ENCODE data around the gene TNPO2.

Gene TNPO2

DNA sequence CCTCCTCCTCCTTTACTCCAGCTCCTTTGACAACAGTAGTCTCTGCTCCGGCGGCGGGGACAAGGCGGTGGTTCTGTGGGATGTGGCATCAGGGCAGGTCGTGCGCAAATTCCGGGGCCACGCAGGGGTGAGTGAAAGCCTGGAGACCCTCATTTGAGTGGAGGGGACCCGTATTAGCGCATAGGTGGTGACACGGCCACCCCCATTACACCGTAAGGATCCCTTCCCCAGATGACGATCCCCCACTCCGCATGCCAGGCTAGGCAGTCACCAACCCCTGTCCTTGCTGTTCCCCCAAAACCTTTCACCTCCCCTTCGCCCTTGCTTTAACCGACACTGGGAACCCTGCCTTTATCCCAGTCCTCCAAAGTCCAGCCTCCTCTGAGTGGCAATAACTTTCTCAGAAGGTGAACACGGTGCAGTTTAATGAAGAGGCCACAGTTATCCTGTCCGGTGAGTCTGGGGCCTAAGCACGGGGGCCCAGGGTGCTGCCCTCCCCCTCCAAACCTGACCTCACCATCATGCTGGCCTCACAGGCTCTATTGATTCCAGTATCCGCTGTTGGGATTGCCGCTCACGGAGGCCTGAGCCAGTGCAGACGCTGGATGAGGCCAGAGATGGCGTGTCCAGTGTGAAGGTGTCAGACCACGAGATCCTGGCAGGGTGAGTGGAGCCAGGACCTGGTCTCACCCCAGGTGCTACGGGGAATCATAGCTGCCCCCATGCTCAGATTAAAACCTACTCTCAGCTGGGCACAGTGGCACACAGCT, 53.4 kb downstream of the TNPO2 start:
- Histone ChIP-seq H3K36me3 (ENCODE audit: insufficient read depth, low read length) (peaks cover 17% of the 10 kb centered on the region), H3K27ac (0 out of 2 replicates have a peak overlapping the region, but pooled peaks have one; percentile 99)

DNA sequence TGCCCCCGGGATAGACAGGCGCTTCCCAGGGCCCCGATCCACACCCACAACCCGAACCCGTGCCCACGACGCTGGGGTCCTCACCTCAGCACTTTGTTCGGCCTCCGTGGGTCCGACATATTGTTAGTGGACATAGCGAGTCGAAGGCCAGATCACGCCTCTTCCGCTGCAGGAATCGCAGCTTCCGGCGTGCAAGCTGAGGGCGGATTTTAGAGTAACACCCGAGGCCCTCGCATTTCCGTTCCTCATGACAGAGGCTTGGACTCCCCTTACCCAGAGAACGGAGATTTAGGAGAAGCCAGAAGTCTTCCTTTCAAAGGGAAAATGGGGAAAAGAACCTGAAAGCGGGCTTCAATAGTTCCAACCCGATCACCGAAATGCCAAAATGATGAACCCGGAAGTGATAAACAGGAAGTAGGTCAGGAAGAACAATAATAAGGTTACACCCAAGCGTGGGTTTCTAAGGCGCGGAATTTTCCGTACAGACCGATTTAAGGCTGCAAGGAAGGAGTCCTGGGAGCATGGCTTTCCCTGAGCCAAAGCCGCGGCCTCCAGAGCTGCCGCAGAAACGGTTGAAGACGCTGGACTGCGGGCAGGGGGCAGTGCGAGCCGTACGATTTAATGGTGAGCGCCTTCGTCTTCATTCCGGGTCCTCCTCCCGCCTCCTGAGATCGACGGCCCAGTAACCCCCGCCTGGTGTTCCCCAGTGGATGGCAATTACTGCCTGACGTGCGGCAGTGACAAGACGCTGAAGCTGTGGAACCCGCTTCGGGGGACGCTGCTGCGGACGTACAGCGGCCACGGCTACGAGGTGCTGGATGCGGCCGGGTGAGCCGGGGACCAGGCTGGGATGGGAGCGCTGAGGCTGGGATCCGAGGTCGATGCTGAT, 54.2 kb downstream of the TNPO2 start:
- Histone ChIP-seq H3K36me3 (ENCODE audit: insufficient read depth, low read length) (peaks cover 17% of the 10 kb centered on the region), H3K9me3 (ENCODE audit: low read depth, low read length) (no peaks in the 10 kb centered on the region), H3K9ac (ENCODE audit: insufficient read length) (peak overlapping the region; percentile 96), H3K27ac (peak overlapping the region; percentile 99), H3K4me3 (peak overlapping the region; percentile 94)
- DNase-seq (ENCODE audit: low read depth, low spot score): peak; percentile 66
- peak; percentile 72 for TF ChIP-seq POLR2AphosphoS5 (IDR thresholded peaks at IDR 0.05; ENCODE audit: borderline replicate concordance, low read depth, low read length)
- no peak for TF ChIP-seq EZH2 (IDR thresholded peaks at IDR 0.05)
- peak; percentile 57 for TF ChIP-seq FOXP2 (optimal IDR thresholded peaks at IDR 0.05; ENCODE audit: control extremely low read depth, extremely low read length, insufficient read depth)

More for the DNA sequence above, 53.4 kb downstream of the TNPO2 start:
- TF ChIP-seq FOXP2 (optimal IDR thresholded peaks at IDR 0.05; ENCODE audit: control extremely low read depth, extremely low read length, insufficient read depth) (no peak), POLR2AphosphoS5 (IDR thresholded peaks at IDR 0.05; ENCODE audit: borderline replicate concordance, low read depth, low read length) (0 out of 2 replicates have a peak, but pooled peaks have one; percentile 3), EZH2 (IDR thresholded peaks at IDR 0.05) (no peak)
- H3K4me3 ChIP-seq: peak overlapping the region; percentile 94
- no peaks in the 10 kb centered on the region for H3K9me3 ChIP-seq (ENCODE audit: low read depth, low read length)
- peak overlapping the region; percentile 96 for H3K9ac ChIP-seq (ENCODE audit: insufficient read length)
- no peak for DNase-seq (ENCODE audit: low read depth, low spot score)

DNA sequence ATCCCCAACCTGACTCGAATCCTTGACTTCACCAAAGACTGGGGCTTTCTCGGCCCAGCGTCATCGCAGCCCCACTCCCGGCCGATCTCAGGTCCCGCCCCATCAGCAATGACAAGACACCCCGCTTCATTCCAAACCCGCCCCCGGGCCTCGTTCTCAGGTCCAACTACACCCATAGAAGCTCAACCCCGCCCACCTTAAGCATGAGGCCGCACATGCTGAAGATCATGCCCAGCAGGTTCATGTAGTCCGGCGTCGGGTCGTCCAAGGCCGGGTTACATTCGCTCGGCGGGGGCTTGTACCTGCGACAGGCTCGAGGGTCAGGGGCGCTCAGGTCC, 54.8 kb downstream of the TNPO2 start:
- H3K9me3 ChIP-seq (ENCODE audit: low read depth, low read length): no peaks in the 10 kb centered on the region
- no peak for DNase-seq (ENCODE audit: low read depth, low spot score)
- peak overlapping the region; percentile 96 for H3K9ac ChIP-seq (ENCODE audit: insufficient read length)
- H3K36me3 ChIP-seq (ENCODE audit: insufficient read depth, low read length): peaks cover 10% of the 10 kb centered on the region
- no peak for TF ChIP-seq POLR2AphosphoS5 (IDR thresholded peaks at IDR 0.05; ENCODE audit: borderline replicate concordance, low read depth, low read length)
- TF ChIP-seq EZH2 (IDR thresholded peaks at IDR 0.05): no peak
- TF ChIP-seq FOXP2 (optimal IDR thresholded peaks at IDR 0.05; ENCODE audit: control extremely low read depth, extremely low read length, insufficient read depth): no peak
- H3K4me3 ChIP-seq: peak overlapping the region; percentile 94
- peak overlapping the region; percentile 99 for H3K27ac ChIP-seq

DNA sequence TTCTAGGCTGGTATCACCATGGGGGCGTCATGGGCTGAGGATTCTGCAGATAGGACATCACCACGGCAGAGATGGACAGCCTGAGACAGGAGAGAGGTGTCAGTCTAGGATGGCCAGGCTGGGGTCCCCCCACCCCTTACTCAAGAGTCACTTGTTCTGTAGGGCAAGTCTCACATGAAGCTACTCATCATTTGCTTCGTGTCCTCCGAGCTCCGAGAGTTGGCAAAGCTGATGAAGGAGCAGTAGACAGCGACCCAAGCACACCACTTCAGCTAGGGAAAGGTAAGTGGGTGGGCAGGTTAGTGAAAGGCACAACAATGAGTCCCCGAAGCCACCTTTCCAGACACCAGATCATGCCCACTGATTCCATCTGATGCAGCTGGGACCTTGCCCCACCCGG, 55.4 kb downstream of the TNPO2 start:
- Histone ChIP-seq H3K9ac (ENCODE audit: insufficient read length) (peak overlapping the region; percentile 96), H3K4me3 (peak overlapping the region; percentile 94), H3K36me3 (ENCODE audit: insufficient read depth, low read length) (peaks cover 12% of the 10 kb centered on the region; the same call in 1 of the 2 replicates), H3K27ac (no peak overlapping the region), H3K9me3 (ENCODE audit: low read depth, low read length) (no peaks in the 10 kb centered on the region)
- no peak for TF ChIP-seq FOXP2 (optimal IDR thresholded peaks at IDR 0.05; ENCODE audit: control extremely low read depth, extremely low read length, insufficient read depth)
- TF ChIP-seq EZH2 (IDR thresholded peaks at IDR 0.05): no peak
- no peak for TF ChIP-seq POLR2AphosphoS5 (IDR thresholded peaks at IDR 0.05; ENCODE audit: borderline replicate concordance, low read depth, low read length)
- DNase-seq (ENCODE audit: low read depth, low spot score): no peak

DNA sequence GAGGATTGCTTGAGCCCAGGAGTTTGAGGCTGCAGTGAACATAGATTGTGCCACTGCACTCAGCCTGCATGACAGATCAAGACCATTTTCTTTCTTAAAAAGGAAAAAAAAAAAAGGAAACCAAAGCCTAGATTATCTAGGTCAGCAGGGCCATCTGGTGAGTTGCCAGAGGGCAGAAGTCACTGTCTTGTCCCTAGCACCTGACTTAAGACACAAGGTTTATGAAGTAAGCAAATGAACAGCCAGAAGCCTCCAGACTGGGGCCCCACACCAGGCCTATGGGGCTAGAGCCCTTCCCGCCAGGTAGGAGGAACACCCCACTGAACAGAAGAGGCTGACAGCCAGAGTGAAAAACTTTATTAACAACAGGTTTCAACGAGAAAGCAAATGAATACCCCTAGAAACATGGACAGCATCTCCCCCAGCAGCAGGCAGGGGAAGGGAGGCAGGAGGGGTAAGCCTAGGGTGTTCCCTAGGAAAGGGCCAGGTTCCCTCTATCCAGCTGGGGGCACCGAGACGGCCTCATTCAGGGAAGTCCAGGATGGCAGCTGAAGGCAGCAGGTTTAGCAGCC, 55.9 kb downstream of the TNPO2 start:
- peaks cover 12% of the 10 kb centered on the region; the same call in 1 of the 2 replicates for H3K36me3 ChIP-seq (ENCODE audit: insufficient read depth, low read length)
- no peak overlapping the region for H3K27ac ChIP-seq
- peak overlapping the region; percentile 94; the same call in 1 of the 2 replicates for H3K4me3 ChIP-seq
- DNase-seq (ENCODE audit: low read depth, low spot score): no peak
- TF ChIP-seq POLR2AphosphoS5 (IDR thresholded peaks at IDR 0.05; ENCODE audit: borderline replicate concordance, low read depth, low read length) (no peak), EZH2 (IDR thresholded peaks at IDR 0.05) (no peak), FOXP2 (optimal IDR thresholded peaks at IDR 0.05; ENCODE audit: control extremely low read depth, extremely low read length, insufficient read depth) (no peak)
- no peak overlapping the region for H3K9ac ChIP-seq (ENCODE audit: insufficient read length)
- H3K9me3 ChIP-seq (ENCODE audit: low read depth, low read length): no peaks in the 10 kb centered on the region

DNA sequence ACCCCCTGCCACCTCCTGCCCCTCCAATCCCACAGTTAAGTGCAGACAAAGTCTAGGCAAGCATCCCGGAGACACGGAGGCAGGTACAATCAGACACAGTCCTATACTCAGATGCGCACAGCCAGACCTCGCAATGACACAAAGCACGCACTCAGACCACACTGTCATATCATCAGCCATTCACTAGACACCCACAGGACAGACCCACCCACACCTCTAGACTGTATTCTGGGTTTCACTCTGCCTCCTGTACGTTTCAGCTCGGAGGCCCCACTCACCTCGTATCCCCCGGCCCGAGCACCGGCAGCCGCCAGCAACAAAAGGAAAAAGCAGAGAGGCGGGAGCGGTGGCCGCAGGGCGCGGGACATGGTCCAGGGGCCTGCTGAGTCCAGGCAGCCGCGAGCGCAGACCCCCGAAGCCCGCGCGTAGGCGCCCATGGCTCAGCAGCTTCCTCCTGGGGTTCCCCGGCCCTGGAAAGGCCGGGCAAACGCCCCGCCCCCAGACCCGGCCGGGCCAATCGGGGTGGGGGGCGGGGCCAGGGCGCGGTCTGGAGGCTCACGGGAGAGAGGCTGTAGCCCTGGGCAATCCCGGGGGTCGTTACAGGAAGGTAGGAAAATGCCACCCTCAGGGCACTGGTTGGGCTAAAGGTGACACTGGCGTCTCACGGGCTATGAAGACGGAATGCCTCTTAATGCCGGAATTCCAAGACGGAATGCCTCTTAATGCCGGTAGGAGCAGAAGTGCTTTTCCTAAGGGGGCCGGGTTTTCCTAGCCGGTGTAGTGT, 57.3 kb downstream of the TNPO2 start, which contains the start of the genes MAN2B1 and WDR83:
TSS of gene MAN2B1 (minus strand) at position 478 of the 784 bp plus-strand sequence. CDS start at position 437, 41 bp downstream.
TSS of gene WDR83 (plus strand) at position 543 of the 784 bp plus-strand sequence. CDS start 2,984 bp downstream, outside the sequence.
- Histone ChIP-seq H3K9ac (ENCODE audit: insufficient read length) (peak within 1 kb of the TSS; percentile 88), H3K36me3 (ENCODE audit: insufficient read depth, low read length) (peaks cover 9% of the 10 kb centered on the region; the same call in 1 of the 2 replicates), H3K4me3 (peak within 1 kb of the TSS; percentile 90), H3K9me3 (ENCODE audit: low read depth, low read length) (no peaks in the 10 kb centered on the region), H3K27ac (peak within 1 kb of the TSS; percentile 54; the same call in 1 of the 2 replicates)
- TF ChIP-seq POLR2AphosphoS5 (IDR thresholded peaks at IDR 0.05; ENCODE audit: borderline replicate concordance, low read depth, low read length) (peak; percentile 76; the same call in 1 of the 2 replicates), EZH2 (IDR thresholded peaks at IDR 0.05) (no peak)
- no peak for DNase-seq (ENCODE audit: low read depth, low spot score)

DNA sequence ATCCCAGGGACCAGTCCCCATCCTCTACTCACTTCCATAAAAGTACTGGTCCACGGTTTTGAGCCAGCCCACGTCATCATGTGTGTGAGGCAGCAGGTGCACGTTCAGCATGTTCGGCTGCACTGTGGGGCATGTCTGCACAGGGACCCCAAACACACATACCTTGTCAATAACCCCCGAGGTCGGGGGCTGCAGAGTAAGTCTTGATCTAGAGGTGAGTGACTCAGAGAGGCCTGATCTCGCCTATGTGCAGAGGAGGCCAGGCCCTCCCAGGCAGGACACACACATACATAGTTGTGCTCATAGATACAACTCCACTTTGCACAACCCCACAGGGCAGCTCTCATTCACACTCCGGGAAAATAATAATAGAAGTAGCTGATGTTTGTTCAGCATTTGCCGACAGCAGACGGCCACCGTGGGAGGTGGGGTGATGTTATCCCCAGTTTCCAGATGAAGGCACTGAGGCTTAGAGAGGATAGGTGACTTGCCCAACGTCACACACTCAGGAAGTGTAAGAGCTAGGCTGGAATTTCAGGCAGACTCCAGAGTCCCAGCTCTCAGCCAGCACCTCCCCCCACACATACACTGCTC, 58.0 kb downstream of the TNPO2 start:
- Histone ChIP-seq H3K4me3 (peak overlapping the region; percentile 90), H3K36me3 (ENCODE audit: insufficient read depth, low read length) (peaks cover 15% of the 10 kb centered on the region; the same call in 1 of the 2 replicates), H3K9ac (ENCODE audit: insufficient read length) (peak overlapping the region; percentile 88), H3K27ac (no peak overlapping the region), H3K9me3 (ENCODE audit: low read depth, low read length) (no peaks in the 10 kb centered on the region)
- no peak for TF ChIP-seq EZH2 (IDR thresholded peaks at IDR 0.05)
- no peak for TF ChIP-seq FOXP2 (optimal IDR thresholded peaks at IDR 0.05; ENCODE audit: control extremely low read depth, extremely low read length, insufficient read depth)
- no peak for TF ChIP-seq POLR2AphosphoS5 (IDR thresholded peaks at IDR 0.05; ENCODE audit: borderline replicate concordance, low read depth, low read length)
- no peak for DNase-seq (ENCODE audit: low read depth, low spot score)

Data from SK-N-MC (cell line).